GM12878 (cell line): ENCODE measurements around the gene B3GNT3. TPM values are rescaled to one million over a fixed set of nuclear protein-coding genes. Genes with fewer than 3 reads are reported as not detected.

Experiments used
- ATAC-seq: fragments of 200-7000 bp; cut with Tn5 transposase; 3 replicates; pipeline ENCODE4 v1.9.1; 2020; ENCODE audit warnings: mild to moderate bottlenecking, moderate library complexity
- BruUV-seq: library from RNA; stranded (reverse); fragments of 400-500 nt; replicated peaks from 2 replicates; lab custom pipeline; 2021; lab: Mats Ljungman, UMichigan
- CTCF ChIA-PET: fragments of 300-600 bp; sonication (Branson Sonifier 250); formaldehyde crosslinking; extraction: SDS; loops from one replicate; lab custom pipeline; 2021; ENCODE audit warnings: inconsistent platforms; lab: Yijun Ruan, JAX
- POLR2A ChIA-PET: fragments of 350-600 bp; formaldehyde crosslinking; extraction: SDS; loops from one replicate; lab custom pipeline; 2021; ENCODE audit warnings: inconsistent platforms; lab: Charles Lee
- RAD21 ChIA-PET: fragments of 300-600 bp; sonication (Branson Sonifier 250); formaldehyde crosslinking; loops from one replicate; lab custom pipeline; 2023; ENCODE audit warnings: antibody characterized with exemption; ENCODE audit not compliant: unreplicated experiment; lab: Charles Lee
- SMC1A ChIA-PET: fragments of 300-600 bp; sonication (Branson Sonifier 250); formaldehyde crosslinking; loops from one replicate; lab custom pipeline; 2023; ENCODE audit not compliant: unreplicated experiment, uncharacterized antibody; lab: Charles Lee
- DNase-seq: peaks from one replicate; pipeline ENCODE4 v3.0.0-alpha.2; 2011; ENCODE audit warnings: low read depth, low spot score
- FAIRE-seq: peaks from 3 replicates; lab custom pipeline; 2011; peaks lifted over from hg19 to GRCh38; lab: Jason Lieb, UNC
- H2AFZ ChIP-seq: 2 replicates; pipeline ENCODE4 v1.6.0; 2011; ENCODE audit warnings: low read depth, low read length, control low read depth; ENCODE audit not compliant: control insufficient read depth
- H3K27ac ChIP-seq: 2 replicates; pipeline ENCODE4 v1.5.1; 2011; ENCODE audit warnings: control low read depth; ENCODE audit not compliant: control insufficient read depth, insufficient read depth
- H3K27me3 ChIP-seq, 2 experiments: replicated peaks in 1 of 2; 2 replicates each; pipeline versions ENCODE4 v1.6.0 to v1.6.1; 2011; ENCODE audit warnings: low read length in 1 of 2; ENCODE audit not compliant: control insufficient read depth in 2 of 2, insufficient read depth in 2 of 2
- H3K36me3 ChIP-seq, 2 experiments: 2 replicates each; pipeline ENCODE4 v1.5.1; 2011; ENCODE audit warnings: low read length in 1 of 2; ENCODE audit not compliant: control insufficient read depth in 2 of 2, insufficient read depth in 2 of 2
- H3K4me1 ChIP-seq: 2 replicates; pipeline ENCODE4 v1.6.1; 2011; ENCODE audit warnings: mild to moderate bottlenecking, low read length, moderate library complexity, mixed read lengths; ENCODE audit not compliant: control insufficient read depth, insufficient read depth
- H3K4me2 ChIP-seq: 2 replicates; pipeline ENCODE4 v1.6.0; 2011; ENCODE audit warnings: control low read depth; ENCODE audit not compliant: control insufficient read depth, insufficient read depth
- H3K4me3 ChIP-seq: fragments of 200-600 bp; sonication (generic); 2 replicates; pipeline ENCODE4 v1.5.1; 2016
- H3K79me2 ChIP-seq: 2 replicates; pipeline ENCODE4 v1.6.0; 2011; ENCODE audit warnings: low read length; ENCODE audit not compliant: control insufficient read depth, insufficient read depth
- H3K9ac ChIP-seq: 2 replicates; pipeline ENCODE4 v1.8.0; 2011; ENCODE audit warnings: low read length, control low read depth, mixed read lengths; ENCODE audit not compliant: control insufficient read depth, insufficient read depth
- H3K9me3 ChIP-seq: replicated peaks from 3 replicates; pipeline ENCODE4 v1.5.1; 2011; ENCODE audit warnings: mild to moderate bottlenecking, low read length; ENCODE audit not compliant: control insufficient read depth, insufficient read depth
- H4K20me1 ChIP-seq: 2 replicates; pipeline ENCODE4 v1.6.0; 2011; ENCODE audit not compliant: control insufficient read depth, insufficient read depth
- BHLHE40 ChIP-seq, 2 experiments: fragments of 450-650 bp in 1 of 2; IDR thresholded peaks; 2 replicates each; pipeline ENCODE4 v1.6.1; 2011 to 2017; ENCODE audit warnings: low read depth in 2 of 2, borderline replicate concordance in 1 of 2, improper control_type of control experiment in 1 of 2, low read length in 1 of 2, mild to moderate bottlenecking in 1 of 2
- CEBPB ChIP-seq, 2 experiments: fragments of 150-350 bp in 1 of 2; IDR thresholded peaks; 2 replicates each; pipeline ENCODE4 v1.6.1; 2012 to 2014; ENCODE audit warnings: low read depth in 2 of 2, low read length in 2 of 2, borderline replicate concordance in 1 of 2, inconsistent platforms in 1 of 2
- CREB1 ChIP-seq: IDR thresholded peaks from 2 replicates; pipeline ENCODE4 v1.6.1; 2012; ENCODE audit warnings: low read depth, mild to moderate bottlenecking, inconsistent platforms
- CREM ChIP-seq: IDR thresholded peaks from 2 replicates; pipeline ENCODE4 v1.6.1; 2014; ENCODE audit warnings: antibody characterized with exemption, low read depth
- JUND ChIP-seq: IDR thresholded peaks from 2 replicates; pipeline ENCODE4 v1.6.1; 2012; ENCODE audit warnings: low read depth, mild to moderate bottlenecking, low read length, improper control_type of control experiment, moderate library complexity
- MEF2B ChIP-seq: fragments of 450-650 bp; IDR thresholded peaks from 2 replicates; pipeline ENCODE4 v1.6.1; 2018; ENCODE audit warnings: mild to moderate bottlenecking, moderate library complexity; ENCODE audit not compliant: partially characterized antibody, poor library complexity, severe bottlenecking
- NFXL1 ChIP-seq: fragments of 450-650 bp; IDR thresholded peaks from 2 replicates; pipeline ENCODE4 v1.6.1; 2017; ENCODE audit warnings: antibody characterized with exemption, mild to moderate bottlenecking, borderline replicate concordance
- PKNOX1 ChIP-seq: fragments of 450-650 bp; IDR thresholded peaks from 2 replicates; pipeline ENCODE4 v1.6.1; 2016; ENCODE audit warnings: mild to moderate bottlenecking
- STAT1 ChIP-seq: fragments of 450-650 bp; conservative IDR thresholded peaks from 2 replicates; pipeline ENCODE4 v1.6.1; 2014; ENCODE audit warnings: antibody characterized with exemption, mild to moderate bottlenecking
- TBL1XR1 ChIP-seq: IDR thresholded peaks from 2 replicates; pipeline ENCODE4 v1.6.1; 2012; ENCODE audit warnings: low read depth, low read length, improper control_type of control experiment
- TCF3 ChIP-seq: IDR thresholded peaks from 2 replicates; pipeline ENCODE4 v1.6.1; 2012; ENCODE audit warnings: low read depth, mild to moderate bottlenecking, low read length, borderline replicate concordance; ENCODE audit not compliant: insufficient read depth
- WRNIP1 ChIP-seq: IDR thresholded peaks from 2 replicates; pipeline ENCODE4 v1.6.1; 2011; ENCODE audit warnings: low read depth, low read length, improper control_type of control experiment, borderline replicate concordance
- WGBS: methylation state at CpG from one replicate; pipeline ENCODE4 v1.1.6; 2016; ENCODE audit warnings: low lambda C conversion rate; ENCODE audit not compliant: insufficient replicate concordance, insufficient coverage; ENCODE audit errors: missing lambda C conversion rate; 5-methylcytosine and 5-hydroxymethylcytosine counted together
- in situ Hi-C: fragments of 300-500 bp; cut with MboI; formaldehyde crosslinking; loops from 9 replicates; pipeline ENCODE4 v1.14.3; 2018; ENCODE audit warnings: mixed read lengths
- intact Hi-C: fragments of 100-400 bp; cut with micrococcal nuclease; formaldehyde crosslinking; loops from one replicate; pipeline ENCODE4 v1.14.2; 2022; ENCODE audit not compliant: unreplicated experiment
- polyA plus RNA-seq, 11 experiments: library from polyadenylated mRNA; depleted of rRNA in 4 of 11; unstranded in 6 of 11; stranded (reverse) in 5 of 11; fragments of >200 nt; fragmentation: Nextera tagmentation in 4 of 11; fragmentation: Illumina TruSeq in 1 of 11; extraction: Ambion mirVana in 4 of 11; extraction: Trizol in 1 of 11; gene quantifications; 1 replicate in 1 of 11; 2 replicates in 10 of 11; pipeline versions ENCODE4 v1.2.1 to v1.2.3, GENCODE V29; 2011 to 2016; ENCODE audit warnings: inconsistent platforms in 2 of 11, missing spikeins in 2 of 11, low read depth in 1 of 11
- total RNA-seq, 4 experiments: library from RNA; depleted of rRNA in 3 of 4; stranded (reverse); fragments of >200 nt in 3 of 4; fragmentation: Illumina TruSeq in 1 of 4; extraction: Trizol in 1 of 4; gene quantifications; 2 replicates each; pipeline versions ENCODE4 v1.2.1 to v1.2.3, GENCODE V29; 2013 to 2021
- TF ChIP-seq, protein P1 (sequence below): IDR thresholded peaks from 2 replicates; pipeline ENCODE4 v1.6.1; 2011; ENCODE audit warnings: borderline replicate concordance, low read depth, mild to moderate bottlenecking, moderate library complexity, mixed read lengths, low read length; ENCODE audit not compliant: insufficient read depth; ENCODE audit errors: extremely low read length
- TF ChIP-seq, protein P2 (sequence below): fragments of 450-650 bp; IDR thresholded peaks from 2 replicates; pipeline ENCODE4 v1.6.1; 2018; ENCODE audit warnings: borderline replicate concordance, mild to moderate bottlenecking; ENCODE audit not compliant: partially characterized antibody

The B3GNT3 gene
- total and polyA plus RNA-seq, 10 of the 15 experiments (the other 5 are each of a cell fraction or from before 2014, with no cell fraction given), result not detected

DNA sequence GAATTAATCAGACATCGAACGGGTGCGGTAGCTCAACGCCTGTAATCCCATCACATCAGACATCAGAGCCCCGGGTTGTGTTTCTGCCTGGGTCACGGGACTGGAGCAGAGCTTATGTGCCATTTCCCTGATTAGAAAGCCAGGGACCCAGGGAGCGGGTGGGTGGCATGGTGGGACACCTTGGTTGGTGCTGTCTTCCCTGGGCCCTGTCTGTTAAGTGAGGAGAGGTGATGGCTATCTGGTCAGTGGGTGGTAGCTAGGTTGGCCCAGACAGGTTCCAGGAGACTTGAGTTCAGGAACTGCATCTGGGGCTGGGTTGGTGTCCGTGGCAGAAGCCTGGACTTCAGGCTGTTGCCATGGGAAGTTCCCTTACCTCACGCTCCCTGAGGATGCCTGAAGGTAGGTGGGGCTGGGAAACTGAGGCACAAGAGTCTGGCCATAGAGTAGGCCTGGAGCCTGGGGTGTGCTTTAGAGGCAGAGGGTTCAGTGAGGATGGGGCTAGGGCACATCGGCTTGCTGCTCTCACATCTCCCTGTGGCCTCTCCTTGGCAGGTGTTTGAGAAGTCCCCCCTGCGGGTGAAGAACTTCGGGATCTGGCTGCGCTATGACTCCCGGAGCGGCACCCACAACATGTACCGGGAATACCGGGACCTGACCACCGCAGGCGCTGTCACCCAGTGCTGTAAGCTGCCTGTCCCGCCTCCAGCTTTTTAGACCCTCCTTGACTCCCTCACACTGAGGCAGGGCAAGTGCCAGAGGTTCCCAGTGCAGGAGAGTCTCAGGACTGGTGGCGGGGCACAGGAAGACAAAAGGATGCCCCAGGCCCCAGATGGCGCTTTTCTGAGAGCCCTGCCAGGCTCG, 66.8 kb downstream of the B3GNT3 start (continued):
- TF ChIP-seq BHLHE40 (IDR thresholded peaks at IDR 0.05; ENCODE audit: borderline replicate concordance in 1 of 2, low read depth in 2 of 2, low read length in 1 of 2), result no peak
- no peak for TF ChIP-seq STAT1
- no peak for TF ChIP-seq PKNOX1
- no peak for TF ChIP-seq MEF2B
- no peak for TF ChIP-seq JUND
- TF ChIP-seq CREM, result no peak
- TF ChIP-seq WRNIP1, result no peak
- TF ChIP-seq, all 136 proteins: peak for 2

GRCh38 chr19:17862711-17863519, 68.0 kb downstream of the B3GNT3 start:
- ATAC-seq (peak; percentile 34), FAIRE-seq (no peak), DNase-seq (no peak)
- Histone ChIP-seq H4K20me1 (peaks cover 17% of the 10 kb centered on the region), H3K79me2 (peaks cover 30% of the 10 kb centered on the region), H3K4me3 (peak overlapping the region; percentile 92; the same call in 1 of the 2 replicates), H3K36me3 (peaks cover 23 to 30% of the 10 kb centered on the region in 2 experiments), H3K4me2 (peak overlapping the region; percentile 71), H2AFZ (no peak overlapping the region), H3K4me1 (peaks cover 12% of the 10 kb centered on the region), H3K9me3 (no peaks in the 10 kb centered on the region), H3K27me3 (no peaks in the 10 kb centered on the region), H3K9ac (peak overlapping the region; percentile 51; the same call in 1 of the 2 replicates), H3K27ac (peak overlapping the region; percentile 26; the same call in 1 of the 2 replicates)
- RAD21 ChIA-PET, result interaction anchor here (1.2 to 2.3 kb wide), 2 partner anchors 67 to 70 kb away, joined by 5 to 10 read pairs; partner anchors contain the start of gene CCDC124
- WGBS, result 35% methylated on average over 31 of the region's 31 CpGs
- CTCF ChIA-PET, result interaction anchor here (1.0 to 3.2 kb wide), 2 partner anchors 69 to 70 kb away, joined by 4 to 11 read pairs; partner anchors contain the start of gene CCDC124
- SMC1A ChIA-PET, result interaction anchor here (1.4 kb wide), 1 partner anchor 70 kb away, joined by 3 read pairs; the partner anchor contains the start of gene CCDC124
- BruUV-seq, result no TSS peak
- intact Hi-C loops, result no loop called here
- in situ Hi-C loops, result no loop called here
- POLR2A ChIA-PET, result no interaction called here
- TF ChIP-seq, protein P1, sequence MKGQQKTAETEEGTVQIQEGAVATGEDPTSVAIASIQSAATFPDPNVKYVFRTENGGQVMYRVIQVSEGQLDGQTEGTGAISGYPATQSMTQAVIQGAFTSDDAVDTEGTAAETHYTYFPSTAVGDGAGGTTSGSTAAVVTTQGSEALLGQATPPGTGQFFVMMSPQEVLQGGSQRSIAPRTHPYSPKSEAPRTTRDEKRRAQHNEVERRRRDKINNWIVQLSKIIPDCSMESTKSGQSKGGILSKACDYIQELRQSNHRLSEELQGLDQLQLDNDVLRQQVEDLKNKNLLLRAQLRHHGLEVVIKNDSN, result no peak
- TF ChIP-seq, protein P2, sequence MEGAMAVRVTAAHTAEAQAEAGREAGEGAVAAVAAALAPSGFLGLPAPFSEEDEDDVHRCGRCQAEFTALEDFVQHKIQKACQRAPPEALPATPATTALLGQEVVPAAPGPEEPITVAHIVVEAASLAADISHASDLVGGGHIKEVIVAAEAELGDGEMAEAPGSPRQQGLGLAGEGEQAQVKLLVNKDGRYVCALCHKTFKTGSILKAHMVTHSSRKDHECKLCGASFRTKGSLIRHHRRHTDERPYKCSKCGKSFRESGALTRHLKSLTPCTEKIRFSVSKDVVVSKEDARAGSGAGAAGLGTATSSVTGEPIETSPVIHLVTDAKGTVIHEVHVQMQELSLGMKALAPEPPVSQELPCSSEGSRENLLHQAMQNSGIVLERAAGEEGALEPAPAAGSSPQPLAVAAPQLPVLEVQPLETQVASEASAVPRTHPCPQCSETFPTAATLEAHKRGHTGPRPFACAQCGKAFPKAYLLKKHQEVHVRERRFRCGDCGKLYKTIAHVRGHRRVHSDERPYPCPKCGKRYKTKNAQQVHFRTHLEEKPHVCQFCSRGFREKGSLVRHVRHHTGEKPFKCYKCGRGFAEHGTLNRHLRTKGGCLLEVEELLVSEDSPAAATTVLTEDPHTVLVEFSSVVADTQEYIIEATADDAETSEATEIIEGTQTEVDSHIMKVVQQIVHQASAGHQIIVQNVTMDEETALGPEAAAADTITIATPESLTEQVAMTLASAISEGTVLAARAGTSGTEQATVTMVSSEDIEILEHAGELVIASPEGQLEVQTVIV, result no peak
- TF ChIP-seq TBL1XR1, result no peak
- no peak for TF ChIP-seq NFXL1
- TF ChIP-seq CREB1, result 0 out of 2 replicates have a peak, but pooled peaks have one; percentile 17
- TF ChIP-seq TCF3, result no peak
- no peak for TF ChIP-seq CEBPB (IDR thresholded peaks at IDR 0.05; ENCODE audit: borderline replicate concordance in 1 of 2, low read depth in 2 of 2, low read length in 2 of 2)
- no peak for TF ChIP-seq WRNIP1
